Fibroblast of lung (primary cell): ENCODE data around the gene KCNMA1.

Source experiments
- CTCF ChIP-seq, 2 donors: IDR thresholded peaks in 1 of 2; conservative IDR thresholded peaks in 1 of 2; 1 replicate in 1 of 2; 2 replicates in 1 of 2; pipeline ENCODE4 v1.5.1; 2011 to 2012; ENCODE audit warnings: low read length in 2 of 2, control low read depth in 1 of 2, inconsistent platforms in 1 of 2, low read depth in 1 of 2, mild to moderate bottlenecking in 1 of 2
- EZH2 ChIP-seq: IDR thresholded peaks from 2 replicates; pipeline ENCODE4 v1.5.1; 2012; ENCODE audit warnings: low read length, control low read depth, mild to moderate bottlenecking; ENCODE audit errors: missing control alignments

GRCh38 chr10:77506517-77507200 lies 130.9 kb downstream of the KCNMA1 start:
- TF ChIP-seq EZH2 (no peak), CTCF (conservative IDR thresholded peaks at IDR 0.05 in 1 of 2, IDR thresholded peaks at IDR 0.05 in 1 of 2; ENCODE audit: low read depth in 1 of 2, low read length in 2 of 2) (no peak)
